Small intestine (tissue), 7 donors: ENCODE measurements around the gene MAML2. TPM values are rescaled to one million over a fixed set of nuclear protein-coding genes. Genes with fewer than 3 reads are reported as not detected.

Experiments
- DNase-seq, 2 donors: peaks; one replicate each; pipeline versions ENCODE4 v3.0.0 to v3.0.0-alpha.2; 2013
- FAIRE-seq: peaks from 2 replicates; lab custom pipeline; 2012; peaks lifted over from hg19 to GRCh38; lab: Jason Lieb, UNC
- H3K27ac ChIP-seq, 3 donors: one replicate each; pipeline ENCODE4 v1.5.1; 2013; ENCODE audit warnings: low read length in 2 of 3, mild to moderate bottlenecking in 2 of 3, control low read depth in 1 of 3, inconsistent platforms in 1 of 3, low read depth in 1 of 3, moderate library complexity in 1 of 3
- H3K27me3 ChIP-seq, 3 donors: one replicate each; pipeline ENCODE4 v1.6.1; 2013; ENCODE audit warnings: low read length in 3 of 3, inconsistent platforms in 1 of 3; ENCODE audit not compliant: control insufficient read depth in 3 of 3, insufficient read depth in 3 of 3
- H3K36me3 ChIP-seq, 3 donors: one replicate each; pipeline ENCODE4 v1.6.1; 2013; ENCODE audit warnings: low read length in 3 of 3, inconsistent platforms in 1 of 3, low read depth in 1 of 3, mild to moderate bottlenecking in 1 of 3, moderate library complexity in 1 of 3; ENCODE audit not compliant: control insufficient read depth in 3 of 3, insufficient read depth in 2 of 3
- H3K4me1 ChIP-seq, 3 donors: one replicate each; pipeline ENCODE4 v1.6.1; 2013; ENCODE audit warnings: low read length in 2 of 3, inconsistent platforms in 1 of 3, low read depth in 1 of 3, mild to moderate bottlenecking in 1 of 3, moderate library complexity in 1 of 3; ENCODE audit not compliant: control insufficient read depth in 3 of 3, insufficient read depth in 2 of 3
- H3K4me3 ChIP-seq, 3 donors: one replicate each; pipeline ENCODE4 v1.5.1; 2013; ENCODE audit warnings: low read length in 3 of 3, control low read depth in 1 of 3, inconsistent platforms in 1 of 3, low read depth in 1 of 3, mild to moderate bottlenecking in 1 of 3, moderate library complexity in 1 of 3
- H3K9me3 ChIP-seq, 2 donors: one replicate each; pipeline ENCODE4 v1.6.1; 2013; ENCODE audit warnings: low read depth in 1 of 2, low read length in 1 of 2; ENCODE audit not compliant: control insufficient read depth in 2 of 2, insufficient read depth in 1 of 2
- WGBS, 3 donors: extraction: QIAGEN DNeasy Blood & Tissue Kit; methylation state at CpG; one replicate each; pipeline ENCODE4 v1.1.7; 2013; 5-methylcytosine and 5-hydroxymethylcytosine counted together
- polyA plus RNA-seq, 4 donors: library from polyadenylated mRNA; stranded (reverse) in 3 of 4; unstranded in 1 of 4; fragments of 200-250 nt in 3 of 4; fragments of 120-200 nt in 1 of 4; gene quantifications; one replicate each; pipeline versions ENCODE4 v1.2.1 to v1.2.3, GENCODE V29; 2013
- donor health status: healthy with polysubstance abuse.
- donor health status: control.
- donor health status: control.
- donor health status: Bipolar disorder and iron deficiency.
- donor health status: healthy.

Gene MAML2
- polyA plus RNA-seq, 4 donors, result 0.45 to 11.6 (median 1.6) TPM

DNA sequence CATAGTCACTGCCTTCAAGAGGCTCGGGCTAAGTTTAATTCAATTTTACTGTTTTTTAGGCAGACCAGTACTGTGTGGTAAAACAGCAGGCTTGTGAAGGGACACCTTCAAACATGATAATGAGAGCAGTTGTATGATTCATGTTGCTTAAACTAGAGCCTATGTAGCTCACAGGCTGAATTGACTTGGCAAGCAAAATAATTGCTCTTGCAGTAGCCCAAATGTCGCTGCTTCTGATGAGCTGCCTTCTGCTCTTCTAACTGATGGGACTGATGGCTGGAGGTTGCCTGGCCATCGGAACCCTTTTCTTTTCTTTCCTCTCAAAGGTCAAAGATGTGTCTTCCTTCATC lies 137.6 kb downstream of the MAML2 start:
- FAIRE-seq (no peak), DNase-seq (no peak)
- Histone ChIP-seq H3K27ac (peak overlapping the region in 1 of 3 donors; percentile 43), H3K36me3 (peaks cover 0 to 2% (median 0%) of the 10 kb centered on the region in 3 donors), H3K4me1 (peaks cover 2 to 22% (median 15%) of the 10 kb centered on the region in 3 donors), H3K27me3 (no peaks in the 10 kb centered on the region), H3K4me3 (no peak overlapping the region), H3K9me3 (no peaks in the 10 kb centered on the region)
- 77 to 98% (median 83%) methylated on average over 3 of the region's 3 CpGs for WGBS, 3 donors

DNA sequence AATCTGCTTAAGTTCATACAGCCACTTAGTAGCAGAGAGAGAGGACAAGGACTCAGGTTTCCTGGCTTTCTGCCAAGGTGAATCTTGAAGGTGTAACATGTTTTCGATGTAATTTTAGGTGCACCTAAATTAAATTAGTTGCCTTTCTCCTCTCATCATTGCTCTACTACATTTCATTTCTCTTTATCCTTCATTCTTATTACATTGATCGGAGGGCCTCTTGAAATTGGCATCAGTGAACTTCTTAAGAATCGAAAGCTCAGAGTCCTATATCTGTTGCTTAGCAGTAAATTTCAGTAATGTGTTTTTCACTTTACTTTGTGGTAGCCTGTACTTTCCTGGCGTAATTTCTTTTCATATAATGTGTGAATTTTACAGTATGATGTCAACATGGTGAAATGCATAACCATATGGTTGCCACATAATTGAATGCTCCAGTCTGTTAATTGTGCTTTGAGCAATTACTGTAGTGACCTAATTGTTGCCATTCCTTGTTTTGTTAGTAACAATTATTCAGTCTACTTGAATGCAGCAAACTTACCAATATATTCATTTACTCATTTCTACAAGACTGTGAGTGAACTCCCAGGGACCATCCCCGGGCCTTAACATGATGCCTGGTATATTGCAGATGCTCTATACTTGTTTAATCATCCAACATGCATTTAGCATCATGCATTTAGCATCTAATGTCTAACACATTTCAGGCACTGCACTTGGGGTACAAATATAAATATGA lies 138.1 kb downstream of the MAML2 start:
- Histone ChIP-seq H3K9me3 (no peaks in the 10 kb centered on the region), H3K36me3 (peaks cover 0 to 2% (median 0%) of the 10 kb centered on the region in 3 donors), H3K27ac (peak overlapping the region in 1 of 3 donors; percentile 50), H3K4me1 (peaks cover 2 to 22% (median 15%) of the 10 kb centered on the region in 3 donors), H3K27me3 (no peaks in the 10 kb centered on the region), H3K4me3 (no peak overlapping the region)
- 74 to 83% (median 83%) methylated on average over 5 of the region's 5 CpGs for WGBS, 3 donors
- FAIRE-seq, result no peak
- DNase-seq, result peak in 1 of 2 donors; percentile 29

DNA sequence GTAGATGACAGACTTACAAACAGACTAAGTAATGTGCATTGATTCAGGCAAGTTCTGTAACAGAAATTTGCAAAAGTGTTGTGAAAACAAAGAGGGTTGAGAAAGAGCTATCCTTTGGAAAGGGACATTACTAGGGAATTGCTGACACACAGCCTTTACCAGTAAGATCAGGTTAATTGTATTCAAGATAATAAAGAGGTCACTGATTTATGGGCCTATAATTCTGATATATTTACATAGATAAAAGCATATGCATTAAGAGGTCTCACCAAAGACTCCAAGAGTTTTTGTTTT lies 138.7 kb downstream of the MAML2 start:
- H3K4me1 ChIP-seq, result peaks cover 2 to 22% (median 18%) of the 10 kb centered on the region in 3 donors

GRCh38 chr11:96203567-96204365 lies 139.2 kb downstream of the MAML2 start:
- Histone ChIP-seq H3K4me3 (no peak overlapping the region), H3K4me1 (peaks cover 2 to 22% (median 18%) of the 10 kb centered on the region in 3 donors), H3K9me3 (no peaks in the 10 kb centered on the region), H3K27me3 (no peaks in the 10 kb centered on the region), H3K27ac (peak overlapping the region in 1 of 3 donors; percentile 70), H3K36me3 (peaks cover 0 to 2% (median 0%) of the 10 kb centered on the region in 3 donors)
- DNase-seq (no peak), FAIRE-seq (no peak)
- WGBS, 3 donors, result 94 to 96% (median 94%) methylated on average over 7 of the region's 7 CpGs

More for the DNA sequence above, 138.7 kb downstream of the MAML2 start:
- H3K27me3 ChIP-seq, result no peaks in the 10 kb centered on the region
- no peaks in the 10 kb centered on the region for H3K9me3 ChIP-seq
- peak overlapping the region in 1 of 3 donors; percentile 70 for H3K27ac ChIP-seq
- H3K36me3 ChIP-seq, result peaks cover 0 to 2% (median 0%) of the 10 kb centered on the region in 3 donors
- no peak for FAIRE-seq
- peak in 1 of 2 donors; percentile 44 for DNase-seq
- H3K4me3 ChIP-seq, result no peak overlapping the region

DNA sequence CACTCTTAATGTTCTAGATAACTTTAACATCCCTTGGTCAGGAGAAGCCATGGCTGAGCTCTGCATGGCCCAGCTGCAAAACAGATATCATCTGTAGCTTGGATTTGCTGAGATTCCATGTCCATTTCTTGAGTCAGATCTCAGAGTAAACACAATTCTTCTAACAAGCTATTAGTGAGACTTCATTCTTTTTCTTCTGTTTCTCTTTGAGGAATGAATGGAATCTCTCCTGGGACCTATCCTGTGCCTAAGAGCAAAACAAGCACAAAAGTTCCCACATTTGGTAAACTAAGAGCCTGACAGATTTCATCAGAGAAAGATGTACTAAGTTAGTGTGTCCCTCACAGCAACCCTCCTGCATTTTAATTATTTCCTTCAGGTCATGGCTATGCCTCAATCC lies 142.8 kb downstream of the MAML2 start:
- DNase-seq, result no peak
- Histone ChIP-seq H3K4me3 (no peak overlapping the region), H3K27me3 (no peaks in the 10 kb centered on the region), H3K36me3 (no peaks in the 10 kb centered on the region), H3K27ac (peak overlapping the region in 1 of 3 donors; percentile 22), H3K4me1 (peaks cover under 1 to 7% (median 6%) of the 10 kb centered on the region in 3 donors), H3K9me3 (no peaks in the 10 kb centered on the region)
- FAIRE-seq, result no peak

GRCh38 chr11:96199563-96200025 lies 143.4 kb downstream of the MAML2 start:
- Histone ChIP-seq H3K27me3 (no peaks in the 10 kb centered on the region), H3K4me1 (peaks cover 0 to 7% (median 6%) of the 10 kb centered on the region in 3 donors), H3K36me3 (no peaks in the 10 kb centered on the region), H3K4me3 (no peak overlapping the region), H3K9me3 (no peaks in the 10 kb centered on the region), H3K27ac (peak overlapping the region in 1 of 3 donors; percentile 54)
- FAIRE-seq (peak; percentile 41), DNase-seq (peak in 1 of 2 donors; percentile 81)
- 30 to 57% (median 47%) methylated on average over 10 of the region's 10 CpGs for WGBS, 3 donors

GRCh38 chr11:96197801-96198701 lies 144.9 kb downstream of the MAML2 start:
- H3K4me1 ChIP-seq, result peaks cover 0 to 9% (median 0%) of the 10 kb centered on the region in 3 donors
- no peak for FAIRE-seq

DNA sequence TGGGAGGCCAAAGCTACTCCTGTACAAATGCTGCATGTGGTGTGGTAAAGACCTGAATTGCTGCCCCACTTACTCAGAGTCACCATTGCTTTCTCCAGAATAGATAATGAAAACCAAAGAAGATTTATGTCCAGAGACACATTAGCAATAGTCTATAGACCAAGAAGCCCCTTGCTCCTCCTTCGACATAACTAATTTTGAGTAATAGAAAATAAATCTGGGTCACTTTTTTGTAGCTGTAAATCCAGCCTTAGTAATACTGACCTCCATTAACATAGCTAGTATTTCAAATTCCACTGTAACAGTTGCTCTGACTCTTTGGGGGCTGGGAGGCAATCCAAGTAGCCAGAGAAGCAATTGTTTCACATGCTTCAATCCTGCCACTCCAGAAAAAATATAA lies 145.9 kb downstream of the MAML2 start:
- no peaks in the 10 kb centered on the region for H3K27me3 ChIP-seq
- H3K4me3 ChIP-seq, result no peak overlapping the region
- no peaks in the 10 kb centered on the region for H3K36me3 ChIP-seq
- FAIRE-seq, result no peak
- no peak for DNase-seq
- 78 to 88% (median 84%) methylated on average over 1 of the region's 1 CpG for WGBS, 3 donors
- H3K9me3 ChIP-seq, result no peaks in the 10 kb centered on the region
- H3K4me1 ChIP-seq, result peaks cover 0 to 9% (median 0%) of the 10 kb centered on the region in 3 donors
- H3K27ac ChIP-seq, result no peak overlapping the region

More at GRCh38 chr11:96197801-96198701, 144.9 kb downstream of the MAML2 start:
- H3K4me3 ChIP-seq, result no peak overlapping the region
- 86 to 93% (median 90%) methylated on average over 4 of the region's 4 CpGs for WGBS, 3 donors
- no peaks in the 10 kb centered on the region for H3K27me3 ChIP-seq
- H3K27ac ChIP-seq, result no peak overlapping the region
- no peaks in the 10 kb centered on the region for H3K36me3 ChIP-seq
- H3K9me3 ChIP-seq, result no peaks in the 10 kb centered on the region
- DNase-seq, result no peak
